Epithelial cell of proximal tubule (primary cell): Measurements from ENCODE around the gene FMN2. TPM values are rescaled to one million over a fixed set of nuclear protein-coding genes. Genes with fewer than 3 reads are reported as not detected.

Source experiments
- DNase-seq: peaks from one replicate; pipeline ENCODE4 v3.0.0-alpha.2; 2011; ENCODE audit warnings: low read depth
- H3K4me3 ChIP-seq: 2 replicates; pipeline ENCODE4 v1.5.1; 2011; ENCODE audit warnings: low read depth, mild to moderate bottlenecking, low read length
- CTCF ChIP-seq: conservative IDR thresholded peaks from 2 replicates; pipeline ENCODE4 v1.5.1; 2012; ENCODE audit warnings: low read depth, mild to moderate bottlenecking, low read length
- total RNA-seq: library from RNA; depleted of rRNA; stranded (reverse); fragments of >200 nt; gene quantifications from 2 replicates; pipeline ENCODE4 v1.2.3, GENCODE V29; 2015

The FMN2 gene
- total RNA-seq, 1 donor from 2014 or later: 0.86 TPM

GRCh38 chr1:240363315-240363714 lies 271.6 kb downstream of the FMN2 start:
- TF ChIP-seq CTCF: no peak
- no peak overlapping the region for H3K4me3 ChIP-seq
- DNase-seq: no peak

GRCh38 chr1:240363914-240364313 lies 272.2 kb downstream of the FMN2 start:
- H3K4me3 ChIP-seq: no peak overlapping the region
- DNase-seq: no peak
- TF ChIP-seq CTCF: no peak

DNA sequence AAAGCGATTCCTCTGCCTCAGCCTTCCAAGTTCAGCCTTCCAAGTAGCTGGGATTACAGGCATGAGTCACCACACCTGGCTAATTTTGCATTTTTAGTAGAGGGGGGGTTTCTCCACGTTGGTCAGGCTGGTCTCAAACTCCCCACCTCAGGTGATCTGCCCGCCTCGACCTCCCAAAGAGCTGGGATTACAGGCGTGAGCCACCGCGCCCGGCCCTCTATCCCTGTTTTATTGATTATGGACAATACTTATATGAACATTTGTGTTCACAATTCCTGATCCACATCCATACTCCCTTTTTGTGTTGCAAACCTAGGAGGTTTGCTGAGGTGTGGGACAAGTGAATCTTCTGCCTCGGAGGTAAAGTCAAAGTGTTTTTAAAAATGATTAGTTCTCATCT lies 275.0 kb downstream of the FMN2 start:
- DNase-seq: no peak
- TF ChIP-seq CTCF: no peak
- H3K4me3 ChIP-seq: no peak overlapping the region

GRCh38 chr1:240385551-240385950 lies 293.9 kb downstream of the FMN2 start:
- no peak overlapping the region for H3K4me3 ChIP-seq
- TF ChIP-seq CTCF: no peak
- DNase-seq: no peak

DNA sequence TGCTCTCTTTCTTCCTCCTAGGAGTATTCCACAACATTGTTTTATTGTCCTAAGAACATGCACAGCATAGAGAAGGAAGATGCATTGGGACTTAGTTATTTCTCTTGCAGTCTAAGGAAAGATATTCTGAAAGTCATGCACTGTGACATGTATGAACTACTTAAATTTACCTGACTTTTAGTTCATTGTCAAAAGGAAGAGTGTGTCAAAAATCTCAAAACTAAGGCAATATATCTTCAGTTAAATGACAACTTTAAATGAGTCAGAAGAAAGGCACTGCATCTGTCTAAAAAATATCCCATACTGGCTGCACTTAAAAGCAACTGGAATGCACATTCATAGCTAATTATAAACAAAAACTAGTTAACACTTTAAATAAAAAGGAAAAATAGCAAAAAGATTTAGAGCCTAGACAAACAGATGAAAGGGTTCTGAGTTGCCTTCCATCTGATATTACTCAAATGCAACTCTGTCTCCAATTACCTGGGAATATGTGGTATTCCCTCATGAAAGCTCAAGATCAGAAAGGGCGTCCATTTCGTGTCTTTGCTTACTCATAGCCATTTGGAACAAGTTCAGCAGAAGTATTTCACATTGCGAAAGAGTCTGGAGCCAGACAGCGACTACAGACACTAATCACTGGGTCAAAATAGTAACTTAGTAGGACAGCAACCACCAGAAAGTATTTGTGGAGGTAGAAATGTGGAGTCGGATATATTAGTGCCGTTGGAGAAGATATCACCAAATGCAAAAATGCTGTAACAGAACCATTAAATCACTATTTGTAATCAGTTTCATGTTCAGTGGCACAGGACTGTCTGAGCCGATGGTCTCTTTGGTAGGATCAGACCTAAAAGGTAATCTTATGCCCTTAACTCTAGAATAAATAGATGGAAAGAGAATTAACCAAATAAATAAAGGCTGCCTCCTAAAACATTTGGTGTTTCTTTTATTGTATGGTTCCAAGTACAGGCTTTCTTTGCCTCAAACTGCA lies 294.6 kb downstream of the FMN2 start:
- DNase-seq: no peak
- H3K4me3 ChIP-seq: no peak overlapping the region
- TF ChIP-seq CTCF: no peak

GRCh38 chr1:240387051-240387450 lies 295.4 kb downstream of the FMN2 start:
- no peak for TF ChIP-seq CTCF
- H3K4me3 ChIP-seq: no peak overlapping the region
- no peak for DNase-seq
